Suppressor macrophage treated with lipopolysaccharide for 1 hour (primary cell): ENCODE data around the gene ATP5MC3.

ENCODE experiments used
- DNase-seq, 3 donors: peaks; one replicate each; pipeline ENCODE4 v3.0.0-alpha.2; 2020 to 2022

ATP5MC3 gene

GRCh38 chr2:175167792-175168563, 13.5 kb downstream of the ATP5MC3 start, which contains the start of gene ATF2:
ATF2 (minus strand) TSS chr2:175168203; CDS start chr2:175136443, 31,760 bp downstream.
- DNase-seq = peak; percentile 99 to 100 (median 99)

GRCh38 chr2:175167076-175167791, 14.3 kb downstream of the ATP5MC3 start:
- peak; percentile 49 to 78 (median 54) for DNase-seq

GRCh38 chr2:175166216-175166824, 15.2 kb downstream of the ATP5MC3 start:
- DNase-seq = no peak

- DNase-seq = no peak
These were observed 17.3 kb downstream of the ATP5MC3 start for GRCh38 chr2:175164235-175164634.

GRCh38 chr2:175158894-175159293, 22.6 kb downstream of the ATP5MC3 start:
- no peak for DNase-seq

- no peak for DNase-seq
These were observed 25.0 kb downstream of the ATP5MC3 start for GRCh38 chr2:175156534-175156933.

- DNase-seq = no peak
These were observed 26.8 kb downstream of the ATP5MC3 start for GRCh38 chr2:175154661-175155082.

GRCh38 chr2:175152242-175152641, 29.3 kb downstream of the ATP5MC3 start:
- no peak for DNase-seq

GRCh38 chr2:175151791-175152190, 29.7 kb downstream of the ATP5MC3 start:
- no peak for DNase-seq

GRCh38 chr2:175147186-175147585, 34.3 kb downstream of the ATP5MC3 start:
- DNase-seq = no peak

- peak in 1 of 3 donors; percentile 12 for DNase-seq
These were observed 37.8 kb downstream of the ATP5MC3 start for GRCh38 chr2:175143678-175144077.

GRCh38 chr2:175143191-175143590, 38.3 kb downstream of the ATP5MC3 start:
- DNase-seq = no peak

GRCh38 chr2:175140332-175140731, 41.2 kb downstream of the ATP5MC3 start:
- DNase-seq = no peak

- DNase-seq = no peak
These were observed 43.7 kb downstream of the ATP5MC3 start for GRCh38 chr2:175137793-175138192.

GRCh38 chr2:175136334-175137215, 44.9 kb downstream of the ATP5MC3 start:
- no peak for DNase-seq

GRCh38 chr2:175135862-175136261, 45.6 kb downstream of the ATP5MC3 start:
- no peak for DNase-seq

GRCh38 chr2:175135177-175135576, 46.3 kb downstream of the ATP5MC3 start:
- no peak for DNase-seq

- no peak for DNase-seq
These were observed 50.3 kb downstream of the ATP5MC3 start for GRCh38 chr2:175131252-175131651.

- no peak for DNase-seq
These were observed 54.8 kb downstream of the ATP5MC3 start for GRCh38 chr2:175126661-175127060.
